ENCODE data around the gene MAEA.
"Not testable (repeated sequence)": the region's sequence is repeated elsewhere in the genome, so short reads cannot be mapped to it uniquely, and the experiment has no call there.

The MAEA gene

DNA sequence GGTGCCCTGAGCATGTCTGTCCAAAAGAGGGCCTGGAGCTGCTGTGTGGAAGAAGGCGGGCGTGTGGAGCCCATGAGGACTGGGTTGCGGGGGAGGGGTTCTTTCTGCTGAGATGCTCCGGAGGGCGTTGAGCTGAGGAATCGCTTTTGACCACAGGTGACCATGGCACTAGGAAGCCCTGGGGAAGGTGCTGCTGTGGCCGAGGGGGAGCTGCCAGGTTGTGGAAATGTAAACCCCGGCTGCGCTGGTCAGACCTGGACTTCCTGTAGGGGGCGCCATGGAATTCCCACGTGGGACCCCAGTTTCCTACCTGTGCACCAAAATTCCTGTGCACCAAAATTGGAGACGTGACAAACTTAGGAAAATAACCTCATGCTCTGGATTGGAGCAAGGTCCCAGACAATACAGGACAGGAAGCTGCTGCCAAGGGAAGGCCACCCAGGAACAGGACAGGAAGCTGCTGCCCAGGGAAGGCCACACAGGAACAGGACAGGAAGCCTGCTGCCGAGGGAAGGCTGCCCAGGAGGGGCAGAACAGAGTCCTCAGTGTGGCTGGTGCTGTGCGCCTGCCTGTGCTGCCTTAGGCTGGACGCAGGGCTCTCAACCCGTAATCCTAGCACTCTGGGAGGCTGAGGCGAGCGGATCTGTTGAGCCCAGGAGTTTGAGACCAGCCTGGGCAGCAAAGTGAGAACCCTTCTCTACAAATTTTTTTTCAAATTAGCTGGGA lies 29.0 kb downstream of the MAEA start:
- no peak for DNase-seq

DNA sequence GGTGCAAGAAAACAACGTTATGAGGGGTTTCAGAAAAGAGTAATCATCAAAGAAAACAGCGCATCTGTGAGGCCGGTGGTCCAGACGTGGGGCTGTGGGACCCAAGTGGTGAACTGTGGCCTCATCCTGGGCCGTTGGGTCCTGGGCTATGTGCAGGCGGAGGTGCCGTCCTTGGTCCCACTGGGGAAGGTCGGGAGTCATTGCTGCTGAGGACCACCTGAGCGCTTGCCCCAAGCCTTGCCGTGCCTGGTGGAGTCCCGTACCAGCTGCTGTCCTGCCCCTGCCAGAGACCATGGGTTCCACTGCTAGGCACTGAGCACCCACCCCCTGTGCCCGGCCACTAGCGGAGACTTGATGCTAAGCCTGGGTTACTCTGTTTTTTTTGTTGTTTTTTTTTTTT lies 31.8 kb downstream of the MAEA start:
- DNase-seq = no peak

DNA sequence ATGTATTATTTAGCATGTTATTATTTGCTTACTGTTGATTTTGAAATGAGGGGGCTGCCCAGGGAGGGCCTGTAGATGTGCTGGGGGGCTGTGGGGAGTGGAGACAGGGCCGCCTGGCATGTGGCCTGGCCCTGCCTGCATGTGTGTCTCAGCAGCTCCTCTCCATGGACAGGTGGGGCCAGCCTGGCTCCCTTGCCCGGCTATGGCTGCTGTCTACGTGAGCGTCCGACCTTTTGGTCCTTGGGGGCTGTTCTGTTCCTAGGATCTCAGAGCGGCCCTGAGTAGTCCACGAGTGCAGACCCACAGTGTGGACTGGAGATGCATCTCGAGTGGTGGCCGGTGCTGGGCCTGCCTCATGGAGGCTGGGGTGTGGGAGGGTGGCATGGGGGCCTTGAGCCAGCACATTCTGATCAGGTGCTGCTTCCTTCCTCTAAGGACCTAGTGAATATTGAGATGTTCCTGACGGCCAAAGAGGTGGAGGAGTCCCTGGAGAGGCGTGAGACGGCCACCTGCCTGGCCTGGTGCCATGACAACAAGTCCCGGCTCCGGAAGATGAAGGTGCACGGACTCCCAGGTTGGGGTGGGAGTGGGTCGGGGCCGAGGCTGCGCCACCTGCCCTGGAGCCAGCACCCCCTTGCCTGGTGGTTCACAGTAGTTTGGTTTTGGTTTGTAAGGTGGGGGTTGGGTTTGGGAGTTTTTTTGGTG lies 32.4 kb downstream of the MAEA start:
- no peak for DNase-seq

DNA sequence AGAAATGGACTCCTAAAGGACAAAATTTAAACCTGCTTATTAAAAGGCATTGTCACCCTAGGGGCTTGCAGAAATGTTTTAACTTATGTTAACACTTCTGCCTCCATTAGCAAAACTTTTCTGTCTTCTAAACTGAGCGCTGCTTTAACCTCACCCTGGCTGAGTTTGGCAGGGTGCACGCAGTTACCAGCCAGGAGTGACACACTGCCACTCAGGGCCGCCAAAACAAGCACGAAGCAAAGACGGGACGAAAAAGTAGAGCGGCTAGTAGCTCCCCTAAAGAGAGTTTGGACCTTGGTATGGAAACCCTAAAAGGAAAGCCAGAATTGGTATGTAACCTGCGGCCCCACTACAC lies 33.6 kb downstream of the MAEA start:
- DNase-seq = no peak

DNA sequence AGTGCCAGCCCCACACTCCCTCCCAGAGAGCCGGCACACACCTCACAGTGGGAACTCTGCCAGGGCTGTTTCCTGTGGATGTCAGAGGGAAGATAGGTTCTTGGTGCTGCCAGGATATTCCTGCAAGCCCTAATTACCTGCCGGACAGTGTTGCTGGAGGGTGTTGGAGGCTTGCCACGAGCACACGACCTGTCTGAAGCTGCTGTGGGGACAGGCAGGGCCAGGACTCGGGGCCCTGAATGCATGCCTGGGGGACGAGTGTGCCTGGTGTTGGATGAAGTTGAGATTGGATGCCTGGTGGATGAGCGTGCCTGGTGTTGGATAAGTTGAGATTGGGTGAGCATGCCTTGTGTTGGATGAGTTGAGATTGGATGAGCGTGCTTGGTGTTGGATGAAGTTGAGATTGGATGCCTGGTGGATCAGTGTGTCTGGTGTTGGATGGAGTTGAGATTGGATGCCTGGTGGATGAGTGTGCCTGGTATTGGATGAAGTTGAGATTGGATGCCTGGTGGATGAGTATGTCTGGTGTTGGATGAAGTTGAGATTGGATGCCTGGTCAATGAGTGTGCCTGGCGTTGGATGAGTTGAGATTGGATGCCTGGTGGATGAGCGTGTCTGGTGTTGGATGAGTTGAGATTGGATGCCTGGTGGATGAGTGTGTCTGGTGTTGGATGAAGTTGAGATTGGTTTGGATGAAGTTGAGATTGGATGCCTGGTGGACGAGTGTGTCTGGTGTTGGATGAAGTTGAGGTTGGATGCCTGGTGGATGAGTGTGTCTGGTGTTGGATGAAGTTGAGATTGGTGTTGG lies 34.1 kb downstream of the MAEA start:
- DNase-seq = no peak

DNA sequence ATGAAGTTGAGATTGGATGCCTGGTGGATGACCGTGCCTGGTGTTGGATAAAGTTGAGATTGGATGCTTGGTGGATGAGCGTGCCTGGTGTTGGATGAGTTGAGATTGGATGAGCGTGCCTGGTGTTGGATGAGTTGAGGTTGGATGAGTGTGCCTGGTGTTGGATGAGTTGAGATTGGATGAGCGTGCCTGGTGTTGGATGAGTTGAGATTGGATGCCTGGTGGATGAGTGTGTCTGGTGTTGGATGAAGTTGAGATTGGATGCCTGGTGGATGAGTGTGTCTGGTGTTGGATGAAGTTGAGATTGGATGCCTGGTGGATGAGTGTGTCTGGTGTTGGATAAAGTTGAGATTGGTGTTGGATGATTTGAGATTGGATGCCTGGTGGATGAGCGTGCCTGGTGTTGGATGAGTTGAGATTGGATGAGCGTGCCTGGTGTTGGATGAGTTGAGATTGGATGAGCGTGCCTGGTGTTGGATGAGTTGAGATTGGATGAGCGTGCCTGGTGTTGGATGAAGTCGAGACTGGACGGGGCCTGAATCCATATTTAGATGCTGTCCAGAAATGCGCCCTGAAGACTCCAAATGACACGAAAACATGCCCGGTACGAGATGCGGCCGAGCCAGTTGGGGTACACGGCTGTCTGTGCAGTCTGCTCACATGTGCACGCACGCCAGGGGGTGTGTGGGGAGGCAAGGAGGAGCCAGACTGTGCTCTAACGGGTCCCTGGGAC lies 34.9 kb downstream of the MAEA start:
- DNase-seq = not testable (repeated sequence)

DNA sequence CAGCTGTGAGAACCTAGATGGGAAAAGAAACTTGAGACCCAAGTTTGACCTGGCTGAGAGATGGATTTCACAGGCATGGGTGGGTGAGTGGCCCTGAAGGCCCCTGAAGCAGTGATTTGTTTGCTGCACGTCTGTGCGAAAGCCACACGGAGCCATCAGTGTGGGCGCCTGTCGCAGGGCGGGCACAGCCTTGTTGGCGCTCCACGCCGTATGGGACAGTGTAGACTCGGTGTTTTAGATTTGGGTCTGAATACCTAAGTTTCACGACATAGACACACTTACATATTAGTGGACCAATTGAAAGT lies 35.4 kb downstream of the MAEA start:
- DNase-seq = no peak

DNA sequence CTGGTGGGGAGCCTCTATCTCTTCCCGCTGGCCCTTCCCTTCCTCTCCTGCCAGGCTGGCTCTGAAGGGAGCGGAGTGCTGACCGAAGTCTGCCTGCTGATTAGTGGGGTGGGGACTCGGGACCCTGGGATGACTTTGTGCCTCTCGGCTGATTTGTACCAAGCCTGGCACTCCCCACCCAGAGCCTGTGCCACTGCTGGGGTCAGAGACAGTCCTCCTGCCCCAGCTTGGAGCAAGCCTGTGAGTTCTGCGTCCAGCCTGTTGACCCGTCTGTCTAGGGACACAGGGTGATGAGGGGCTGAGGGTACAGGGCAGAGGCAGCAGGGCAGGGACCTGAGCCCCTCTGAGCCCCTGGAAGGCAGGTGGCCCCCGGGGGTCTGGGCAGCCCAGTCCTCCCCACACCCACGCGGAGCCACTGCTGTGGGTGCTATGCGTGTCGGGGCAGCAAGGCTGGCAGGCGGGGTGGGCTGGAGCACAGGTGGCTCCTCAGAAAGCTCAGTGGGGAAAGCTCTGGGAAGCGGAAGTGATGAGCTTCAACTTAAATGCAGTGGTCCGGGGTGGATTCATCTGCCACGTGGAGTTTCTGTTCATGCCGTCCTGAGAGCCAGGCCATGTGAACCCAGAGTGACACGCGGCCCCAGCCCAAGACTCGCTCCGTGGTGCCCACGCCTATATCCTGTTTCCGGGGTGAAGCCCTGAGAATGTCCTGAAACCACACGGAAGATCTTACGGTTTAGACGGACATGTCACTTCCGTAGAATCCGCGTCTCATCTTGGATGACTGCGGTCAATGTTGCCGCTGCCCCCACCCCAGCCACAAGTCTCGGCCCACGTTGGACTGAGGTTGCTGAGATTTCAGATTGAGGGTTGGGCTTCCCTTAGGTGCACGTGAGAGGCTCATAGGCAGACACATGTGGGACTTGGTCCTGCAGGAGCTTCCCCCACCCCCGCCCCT lies 36.3 kb downstream of the MAEA start:
- DNase-seq = no peak

DNA sequence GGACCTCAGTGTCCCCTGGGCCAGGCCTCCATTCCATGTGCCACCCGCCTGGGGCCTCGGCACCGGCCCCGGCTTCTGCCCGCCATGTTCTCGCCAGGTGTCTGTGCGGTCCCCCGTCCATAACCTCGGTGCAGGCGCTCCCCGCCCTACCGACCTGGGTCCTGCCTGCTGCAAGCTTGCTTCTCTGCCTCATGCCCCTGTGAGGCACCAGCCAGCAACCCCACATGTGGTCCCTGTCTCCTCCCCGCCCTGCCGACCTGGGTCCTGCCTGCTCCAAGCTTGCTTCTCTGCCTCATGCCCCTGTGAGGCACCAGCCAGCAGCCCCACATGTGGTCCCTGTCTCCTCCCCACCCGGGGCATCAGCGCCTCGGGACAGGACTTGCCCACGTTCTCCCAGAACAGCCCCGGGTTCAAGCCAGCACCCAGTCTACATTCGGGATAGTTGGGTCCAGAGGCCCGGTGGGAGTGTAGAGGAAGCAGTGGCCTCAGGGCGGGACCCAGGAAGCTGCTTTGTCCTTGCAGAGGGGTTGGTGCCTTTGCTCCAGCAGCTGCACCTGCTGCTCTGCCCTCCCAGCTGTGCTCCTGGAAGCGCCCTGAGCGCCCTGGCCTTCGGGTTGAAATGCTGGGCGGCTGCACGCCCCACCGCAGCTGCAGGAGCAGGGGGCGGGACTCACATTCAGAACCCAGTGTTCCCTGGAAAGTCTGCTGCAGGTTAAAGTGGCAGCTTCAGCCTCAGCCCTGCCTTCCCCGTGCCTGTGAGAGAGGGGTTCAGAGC lies 37.2 kb downstream of the MAEA start:
- no peak for DNase-seq

DNA sequence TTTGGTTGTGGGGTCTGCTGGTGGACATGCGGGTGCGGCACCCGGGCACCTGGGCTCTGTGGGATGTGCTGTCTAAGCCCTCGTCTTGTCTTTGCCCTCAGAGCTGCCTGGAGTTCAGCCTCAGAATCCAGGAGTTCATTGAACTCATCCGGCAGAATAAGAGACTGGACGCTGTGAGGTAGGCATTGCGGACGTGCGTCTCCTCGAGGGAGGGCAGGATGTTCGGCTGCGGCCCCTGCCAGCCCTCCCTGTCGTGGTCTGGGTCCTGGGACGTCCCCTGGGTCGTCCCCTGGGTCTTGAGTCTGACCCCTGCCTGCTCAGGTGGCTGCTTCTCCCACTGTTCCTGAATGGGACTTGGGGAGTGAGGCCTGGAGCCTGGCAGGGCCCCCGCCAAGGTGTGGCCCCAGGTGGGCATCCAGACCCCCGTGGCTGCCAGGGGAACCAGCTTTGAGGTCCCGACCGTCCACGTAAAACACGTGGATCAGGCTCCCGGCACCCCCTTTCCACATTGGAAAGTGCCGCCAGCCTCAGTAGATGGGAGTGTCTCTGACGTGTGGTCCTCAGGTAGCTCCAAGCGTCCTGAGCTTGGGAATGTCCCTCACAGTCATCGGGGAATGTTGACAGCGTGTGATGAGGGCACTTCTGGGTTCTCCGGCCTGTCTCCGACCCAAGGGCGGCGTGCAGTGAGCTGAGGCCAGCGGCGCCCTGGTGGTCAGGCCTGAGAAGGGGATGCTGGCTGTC lies 38.0 kb downstream of the MAEA start:
- DNase-seq = no peak

DNA sequence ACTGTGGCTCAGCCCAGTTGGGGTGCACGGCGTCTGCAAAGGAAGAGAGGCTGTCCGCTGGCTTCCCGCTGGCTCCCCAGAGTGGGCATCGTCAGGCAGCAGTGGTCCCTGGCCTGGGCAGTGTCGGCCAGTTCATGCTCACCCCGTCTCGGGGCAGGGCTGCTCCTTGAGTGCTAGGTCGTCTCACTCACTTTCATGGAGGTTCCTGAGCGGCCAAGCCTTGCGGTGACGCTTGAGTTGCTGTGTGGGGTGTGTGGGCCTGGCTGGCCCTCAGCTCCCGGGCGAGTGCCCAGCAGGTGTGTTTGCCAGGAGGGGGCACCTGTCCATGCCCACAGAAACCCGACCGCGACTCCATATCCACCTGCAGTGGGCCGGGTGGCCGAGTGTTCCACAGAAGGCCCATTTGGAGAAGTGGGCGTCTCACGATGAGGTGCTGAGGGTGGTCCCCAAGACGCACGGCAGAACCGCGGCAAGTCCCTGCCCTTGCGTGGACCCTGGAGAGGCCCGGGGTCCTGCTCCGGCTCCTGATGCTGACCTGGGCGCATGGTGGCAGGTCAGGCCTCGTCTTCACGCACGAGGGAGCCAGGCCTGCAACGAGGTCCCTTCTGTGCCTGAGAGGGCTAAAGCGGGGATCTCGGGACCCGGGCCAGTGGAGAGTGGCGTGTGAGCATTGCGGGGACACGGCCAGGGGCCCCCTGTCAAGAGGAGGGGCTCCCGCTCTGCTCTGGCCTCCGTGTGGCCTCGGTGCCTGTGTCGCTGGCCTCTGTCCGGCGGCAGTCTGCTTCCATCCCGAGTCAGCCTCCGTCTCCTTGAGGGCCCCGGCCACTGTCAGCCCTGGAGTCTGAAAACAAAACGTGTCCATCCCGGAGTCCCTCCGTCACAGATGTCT lies 38.8 kb downstream of the MAEA start:
- DNase-seq = no peak

DNA sequence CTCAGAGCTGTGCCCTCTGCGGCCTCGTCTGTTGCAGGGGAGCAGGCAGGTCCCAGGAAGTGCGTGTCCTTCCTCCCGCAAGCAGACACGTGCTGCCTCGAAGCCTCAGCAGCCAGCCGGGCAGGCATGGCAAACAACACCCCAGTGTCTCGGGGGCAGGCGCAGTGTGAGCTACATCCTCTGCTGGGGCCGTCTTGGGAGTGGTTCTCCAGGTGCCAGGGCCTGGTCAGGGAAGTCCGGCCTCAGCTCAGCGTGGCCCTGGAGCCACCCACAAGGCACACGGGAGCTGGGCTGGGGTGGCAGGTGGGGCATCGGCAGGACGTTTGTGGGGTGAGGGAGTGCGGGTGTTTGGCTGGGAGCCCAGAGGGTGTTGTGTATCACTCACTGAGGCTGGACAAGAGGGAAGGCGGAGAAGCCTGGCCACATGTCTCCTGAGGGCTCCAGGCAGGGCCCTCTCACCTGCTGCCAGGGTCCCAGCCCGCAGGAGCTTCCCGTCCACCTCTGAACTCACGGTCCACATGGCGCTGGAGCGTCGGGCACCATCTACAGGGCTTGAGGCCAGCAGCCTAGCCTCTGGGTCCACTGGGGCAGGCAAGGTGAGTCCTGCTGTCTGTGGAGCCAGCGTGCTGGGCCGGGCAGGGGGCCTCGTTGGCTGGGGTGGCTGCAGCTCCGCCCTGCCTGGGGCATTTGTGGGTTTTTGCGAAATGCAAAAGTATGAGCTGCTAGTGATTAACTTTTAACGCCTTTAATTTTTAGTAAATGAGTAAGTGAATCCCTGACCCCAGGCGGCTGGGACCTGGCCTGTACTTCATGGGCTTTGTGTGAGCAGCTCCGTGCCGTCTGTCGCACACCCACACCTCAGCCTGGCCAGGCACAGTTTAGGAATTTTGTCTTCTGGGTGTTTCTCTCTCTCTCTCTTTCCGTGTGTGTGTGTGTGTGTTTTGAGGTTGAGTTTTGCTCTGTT lies 40.0 kb downstream of the MAEA start:
- DNase-seq = no peak

DNA sequence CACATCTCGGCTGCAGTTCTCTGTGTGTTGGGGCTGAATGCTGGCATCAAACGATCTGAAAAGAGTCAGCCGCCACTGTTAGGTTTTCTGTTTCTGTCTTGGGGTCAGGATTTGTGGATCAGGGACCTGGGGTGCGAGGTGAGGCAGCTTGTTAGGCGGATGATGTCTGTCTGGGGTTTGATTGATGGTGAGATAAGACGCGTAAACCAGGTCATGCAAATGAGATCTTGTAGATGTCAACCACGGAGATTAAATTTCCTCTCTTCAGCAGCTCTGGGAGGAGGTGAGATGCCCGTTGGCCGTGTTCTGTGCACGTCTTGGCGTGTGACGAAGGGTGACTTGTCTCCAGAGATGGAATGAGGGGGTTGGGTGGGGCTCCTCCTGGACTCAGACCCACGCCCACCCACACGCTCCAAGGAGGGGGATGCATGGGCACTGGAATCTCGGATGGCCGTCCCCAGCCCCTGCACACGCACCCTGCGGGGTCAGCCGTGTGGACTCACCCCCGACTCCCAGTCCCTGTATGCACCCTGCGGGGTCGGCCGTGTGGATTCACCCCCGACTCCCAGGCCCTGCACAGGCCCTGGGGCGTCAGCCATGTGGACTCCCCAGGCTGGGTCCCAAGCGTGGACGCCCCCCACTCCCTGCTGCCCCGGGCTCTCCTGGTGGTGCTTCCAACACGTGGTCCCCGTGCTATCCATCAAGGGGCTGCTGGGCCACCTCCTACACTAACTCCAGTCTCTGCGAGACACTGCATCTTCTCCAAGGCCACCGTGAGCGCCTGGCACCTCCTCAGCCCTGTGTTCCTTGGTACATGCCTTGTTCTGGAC lies 41.3 kb downstream of the MAEA start:
- no peak for DNase-seq

DNA sequence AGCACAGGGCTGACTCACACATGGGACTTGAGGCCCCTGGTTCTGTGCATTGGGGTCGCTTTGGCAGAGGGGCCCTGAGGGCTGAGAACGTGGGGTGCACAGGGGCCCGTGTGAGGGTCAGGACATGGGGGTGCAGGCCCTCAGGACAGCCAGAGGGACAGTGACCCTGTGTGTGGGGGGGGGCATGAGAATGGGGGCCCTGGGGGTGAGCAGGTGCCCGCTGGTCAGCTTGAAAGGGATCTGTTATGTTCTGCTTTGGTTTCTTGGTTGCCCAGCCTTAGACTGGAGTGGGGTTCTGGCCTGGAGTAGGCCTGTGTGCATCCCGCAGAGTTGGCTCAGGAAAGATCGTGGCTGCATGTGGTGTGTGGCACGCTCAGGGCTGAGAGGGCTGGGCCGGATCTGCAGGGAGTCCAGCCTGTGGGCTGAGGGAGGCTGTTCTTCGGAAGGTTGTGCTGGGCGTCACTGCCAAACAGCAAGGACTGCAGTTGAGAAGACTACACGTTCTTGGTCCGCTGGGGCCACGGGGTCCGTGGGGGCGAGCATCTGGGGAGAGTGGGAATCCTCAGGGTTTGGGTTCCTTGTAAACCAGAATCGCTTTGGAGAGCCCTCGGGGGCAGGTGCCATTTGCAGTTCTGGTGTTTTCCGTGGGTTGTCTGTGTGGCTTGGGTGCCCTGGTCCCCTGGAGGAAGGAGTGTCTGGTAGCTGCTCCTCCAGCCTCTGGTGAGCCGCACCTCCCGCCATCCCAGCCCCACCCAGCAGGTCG lies 42.1 kb downstream of the MAEA start:
- DNase-seq = no peak

DNA sequence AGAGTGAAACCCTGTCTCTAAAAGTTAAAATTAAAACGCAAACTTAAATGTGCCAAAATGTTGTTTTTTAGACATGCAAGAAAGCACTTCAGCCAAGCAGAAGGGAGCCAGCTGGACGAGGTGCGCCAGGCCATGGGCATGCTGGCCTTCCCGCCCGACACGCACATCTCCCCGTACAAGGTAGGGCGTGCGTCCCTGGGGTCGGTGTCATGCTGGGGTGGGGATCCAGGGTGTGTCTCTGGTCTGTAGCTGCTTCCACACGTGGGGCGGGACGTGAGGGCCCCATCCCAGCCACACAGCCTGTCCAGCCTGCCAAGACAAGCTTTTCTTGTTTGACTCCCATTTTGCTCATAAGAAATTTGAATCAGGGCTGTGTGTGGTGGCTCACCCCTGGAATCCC lies 43.0 kb downstream of the MAEA start:
- no peak for DNase-seq
